ENCODE results near the gene MXI1.

The MXI1 gene

GRCh38 chr10:110274072-110274627, 66.7 kb downstream of the MXI1 start:
- TF ChIP-seq CTCF (conservative IDR thresholded peaks at IDR 0.05; ENCODE audit: control insufficient read depth, insufficient read depth, low read depth, low read length), result no peak
- no peak for DNase-seq (ENCODE audit: low read depth)

GRCh38 chr10:110274647-110275046, 67.2 kb downstream of the MXI1 start:
- H3K4me3 ChIP-seq (ENCODE audit: control insufficient read depth, low read depth, low read length), result no peak overlapping the region
- no peak for TF ChIP-seq CTCF (conservative IDR thresholded peaks at IDR 0.05; ENCODE audit: control insufficient read depth, insufficient read depth, low read depth, low read length)
- DNase-seq (ENCODE audit: low read depth), result no peak

More at GRCh38 chr10:110274072-110274627, 66.7 kb downstream of the MXI1 start:
- H3K4me3 ChIP-seq (ENCODE audit: control insufficient read depth, low read depth, low read length), result no peak overlapping the region

GRCh38 chr10:110275128-110275729, 67.8 kb downstream of the MXI1 start:
- no peak overlapping the region for H3K4me3 ChIP-seq (ENCODE audit: control insufficient read depth, low read depth, low read length)
- DNase-seq (ENCODE audit: low read depth), result no peak
- TF ChIP-seq CTCF (conservative IDR thresholded peaks at IDR 0.05; ENCODE audit: control insufficient read depth, insufficient read depth, low read depth, low read length), result no peak

- H3K4me3 ChIP-seq (ENCODE audit: control insufficient read depth, low read depth, low read length), result no peak overlapping the region
- DNase-seq (ENCODE audit: low read depth), result no peak
- TF ChIP-seq CTCF (conservative IDR thresholded peaks at IDR 0.05; ENCODE audit: control insufficient read depth, insufficient read depth, low read depth, low read length), result no peak
Observed at GRCh38 chr10:110276603-110277002, 69.2 kb downstream of the MXI1 start.

- no peak for DNase-seq (ENCODE audit: low read depth)
- no peak overlapping the region for H3K4me3 ChIP-seq (ENCODE audit: control insufficient read depth, low read depth, low read length)
- no peak for TF ChIP-seq CTCF (conservative IDR thresholded peaks at IDR 0.05; ENCODE audit: control insufficient read depth, insufficient read depth, low read depth, low read length)
Observed at GRCh38 chr10:110277591-110277990, 70.2 kb downstream of the MXI1 start.

GRCh38 chr10:110278562-110279406, 71.4 kb downstream of the MXI1 start:
- H3K4me3 ChIP-seq (ENCODE audit: control insufficient read depth, low read depth, low read length), result no peak overlapping the region
- TF ChIP-seq CTCF (conservative IDR thresholded peaks at IDR 0.05; ENCODE audit: control insufficient read depth, insufficient read depth, low read depth, low read length), result no peak
- no peak for DNase-seq (ENCODE audit: low read depth)
